ENCODE results near the gene SSX2IP.

The SSX2IP gene

GRCh38 chr1:84711121-84711520, 20.9 kb upstream of the SSX2IP start:
- TF ChIP-seq, protein P1, sequence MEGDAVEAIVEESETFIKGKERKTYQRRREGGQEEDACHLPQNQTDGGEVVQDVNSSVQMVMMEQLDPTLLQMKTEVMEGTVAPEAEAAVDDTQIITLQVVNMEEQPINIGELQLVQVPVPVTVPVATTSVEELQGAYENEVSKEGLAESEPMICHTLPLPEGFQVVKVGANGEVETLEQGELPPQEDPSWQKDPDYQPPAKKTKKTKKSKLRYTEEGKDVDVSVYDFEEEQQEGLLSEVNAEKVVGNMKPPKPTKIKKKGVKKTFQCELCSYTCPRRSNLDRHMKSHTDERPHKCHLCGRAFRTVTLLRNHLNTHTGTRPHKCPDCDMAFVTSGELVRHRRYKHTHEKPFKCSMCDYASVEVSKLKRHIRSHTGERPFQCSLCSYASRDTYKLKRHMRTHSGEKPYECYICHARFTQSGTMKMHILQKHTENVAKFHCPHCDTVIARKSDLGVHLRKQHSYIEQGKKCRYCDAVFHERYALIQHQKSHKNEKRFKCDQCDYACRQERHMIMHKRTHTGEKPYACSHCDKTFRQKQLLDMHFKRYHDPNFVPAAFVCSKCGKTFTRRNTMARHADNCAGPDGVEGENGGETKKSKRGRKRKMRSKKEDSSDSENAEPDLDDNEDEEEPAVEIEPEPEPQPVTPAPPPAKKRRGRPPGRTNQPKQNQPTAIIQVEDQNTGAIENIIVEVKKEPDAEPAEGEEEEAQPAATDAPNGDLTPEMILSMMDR (conservative IDR thresholded peaks at IDR 0.05; ENCODE audit: control insufficient read depth, insufficient read depth, low read depth, low read length) = no peak
- no peak overlapping the region for H3K4me3 ChIP-seq (ENCODE audit: control insufficient read depth, low read depth, low read length)
- no peak for DNase-seq (ENCODE audit: low read depth)

- TF ChIP-seq, protein P1 (conservative IDR thresholded peaks at IDR 0.05; ENCODE audit: control insufficient read depth, insufficient read depth, low read depth, low read length) = no peak
- no peak for DNase-seq (ENCODE audit: low read depth)
- H3K4me3 ChIP-seq (ENCODE audit: control insufficient read depth, low read depth, low read length) = no peak overlapping the region
Observed at GRCh38 chr1:84709131-84709530, 18.9 kb upstream of the SSX2IP start.

DNA sequence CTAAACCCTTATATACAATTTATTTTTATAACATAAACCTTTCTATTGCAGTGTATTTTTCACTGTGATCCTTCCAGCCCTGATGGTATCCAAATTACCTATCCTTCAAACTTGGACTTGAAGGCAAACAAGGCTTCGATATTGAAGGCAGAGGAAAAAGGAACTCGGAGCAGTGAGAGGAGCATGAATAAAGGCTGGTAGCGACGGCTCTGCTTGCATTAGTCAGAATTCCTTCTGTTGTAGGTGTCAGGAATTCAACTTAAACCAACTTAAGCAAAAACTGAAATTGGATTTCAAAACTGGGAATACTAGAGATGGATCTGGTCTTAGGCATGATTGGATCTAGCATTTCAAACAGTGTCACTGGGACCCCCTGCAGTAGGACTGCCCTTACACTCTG, 17.8 kb upstream of the SSX2IP start:
- DNase-seq (ENCODE audit: low read depth) = no peak
- H3K4me3 ChIP-seq (ENCODE audit: control insufficient read depth, low read depth, low read length) = no peak overlapping the region
- TF ChIP-seq, protein P1 (conservative IDR thresholded peaks at IDR 0.05; ENCODE audit: control insufficient read depth, insufficient read depth, low read depth, low read length) = no peak

- TF ChIP-seq, protein P1 (conservative IDR thresholded peaks at IDR 0.05; ENCODE audit: control insufficient read depth, insufficient read depth, low read depth, low read length) = no peak
- no peak for DNase-seq (ENCODE audit: low read depth)
Observed at GRCh38 chr1:84705513-84705912, 15.3 kb upstream of the SSX2IP start.

DNA sequence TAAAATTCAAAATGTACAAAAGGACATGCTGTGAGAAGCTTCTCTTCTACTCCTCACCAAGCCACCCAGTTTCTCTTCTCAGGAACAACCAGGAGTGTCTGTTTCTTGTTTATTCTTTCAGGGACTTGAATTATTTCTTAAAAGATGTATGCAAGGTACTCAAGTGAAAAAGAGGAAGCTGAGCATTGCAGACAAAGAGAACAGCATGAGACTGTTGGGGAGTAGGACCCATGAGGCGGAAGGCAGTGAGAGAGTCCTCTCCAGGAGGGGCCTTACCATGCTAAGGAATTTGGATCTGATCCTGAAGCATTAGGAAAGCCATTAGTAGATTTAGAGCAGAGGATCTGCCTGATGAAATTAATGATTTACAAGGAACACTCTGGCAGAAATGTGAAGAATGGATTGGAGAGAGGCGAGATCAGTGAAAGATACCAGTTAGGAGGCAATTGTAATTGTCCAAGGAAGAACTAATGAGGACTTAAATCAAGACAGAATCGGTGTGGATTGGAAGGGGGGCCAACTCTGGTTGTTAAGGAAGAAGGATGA, 14.7 kb upstream of the SSX2IP start:
- TF ChIP-seq, protein P1 (conservative IDR thresholded peaks at IDR 0.05; ENCODE audit: control insufficient read depth, insufficient read depth, low read depth, low read length) = no peak
- no peak overlapping the region for H3K4me3 ChIP-seq (ENCODE audit: control insufficient read depth, low read depth, low read length)
- DNase-seq (ENCODE audit: low read depth) = no peak

More at GRCh38 chr1:84705513-84705912, 15.3 kb upstream of the SSX2IP start:
- H3K4me3 ChIP-seq (ENCODE audit: control insufficient read depth, low read depth, low read length) = no peak overlapping the region

- no peak for DNase-seq (ENCODE audit: low read depth)
- H3K4me3 ChIP-seq (ENCODE audit: control insufficient read depth, low read depth, low read length) = no peak overlapping the region
- TF ChIP-seq, protein P1 (conservative IDR thresholded peaks at IDR 0.05; ENCODE audit: control insufficient read depth, insufficient read depth, low read depth, low read length) = no peak
Observed at GRCh38 chr1:84703431-84703830, 13.2 kb upstream of the SSX2IP start.

DNA sequence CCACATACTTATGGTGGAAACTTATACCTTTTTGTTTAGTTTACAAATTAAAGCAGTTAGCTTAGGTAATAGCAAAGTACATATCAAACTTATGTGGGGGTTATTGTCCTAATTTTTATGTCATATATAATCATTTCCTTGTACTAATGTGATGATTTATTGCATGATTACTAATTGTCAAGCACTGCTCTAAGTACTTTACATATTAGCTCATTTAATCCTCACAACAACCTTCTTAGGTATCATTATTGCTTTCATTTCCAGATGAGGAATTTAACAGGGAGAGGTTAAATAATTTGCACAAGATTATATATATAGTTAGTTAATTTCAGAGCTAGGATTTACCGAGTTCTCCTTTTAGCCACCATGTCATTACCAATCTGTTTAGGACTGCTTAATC, 11.9 kb upstream of the SSX2IP start:
- DNase-seq (ENCODE audit: low read depth) = no peak
- H3K4me3 ChIP-seq (ENCODE audit: control insufficient read depth, low read depth, low read length) = no peak overlapping the region
- TF ChIP-seq, protein P1 (conservative IDR thresholded peaks at IDR 0.05; ENCODE audit: control insufficient read depth, insufficient read depth, low read depth, low read length) = no peak

All from fibroblast of mammary gland (primary cell).